Measurements from ENCODE around the gene RTL1. TPM values are rescaled to one million over a fixed set of nuclear protein-coding genes. Genes with fewer than 3 reads are reported as not detected.

RTL1 gene
- total RNA-seq, 1 donor from 2014 or later, result not detected

DNA sequence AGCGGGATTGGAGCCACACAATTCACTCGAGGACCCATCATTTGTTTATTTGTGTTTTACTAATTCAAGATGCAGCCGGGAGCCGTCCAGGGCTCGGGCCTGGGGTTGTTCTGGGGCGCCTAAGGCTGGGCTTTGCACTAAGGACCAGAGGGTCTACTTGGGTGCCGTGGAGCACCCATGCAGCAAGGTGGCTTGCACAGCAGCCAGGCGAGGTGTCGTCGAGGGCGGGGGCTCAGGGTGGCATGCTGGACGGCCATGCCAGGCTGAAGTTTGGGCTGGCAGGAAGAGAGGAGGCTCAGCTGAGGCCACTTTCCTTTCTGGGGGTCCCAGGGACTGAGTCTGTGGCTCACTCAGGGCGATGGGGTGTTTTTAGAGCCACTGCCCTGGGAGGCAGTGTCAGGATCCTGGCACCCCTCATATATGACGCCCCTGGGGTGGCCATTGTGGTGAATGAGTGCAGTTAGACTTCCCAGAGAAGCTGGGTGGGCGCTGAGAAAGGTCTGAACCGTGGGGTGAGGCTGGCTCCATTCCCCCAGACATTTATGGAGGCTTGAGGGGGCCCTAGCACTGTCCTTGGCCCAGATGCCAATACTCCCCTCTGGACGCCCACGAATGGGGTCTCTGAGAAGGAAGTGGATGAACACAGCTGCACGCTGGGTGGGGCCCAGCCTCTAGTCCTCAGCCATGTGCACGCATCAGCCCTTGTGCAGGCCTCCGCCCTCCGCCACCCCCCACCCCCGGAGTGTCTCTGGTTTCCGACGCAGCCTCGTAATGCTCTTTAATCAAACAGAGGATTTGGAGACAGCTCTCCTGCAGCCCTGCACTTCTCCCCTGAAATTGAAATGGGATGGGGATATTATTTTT lies 66.3 kb downstream of the RTL1 start:
- ChIA-PET POLR2A (no interaction called here), CTCF (no interaction called here)
- no peaks in the 10 kb centered on the region for H3K9me3 Mint-ChIP-seq
- ATAC-seq (ENCODE audit: low read depth) (no peak), DNase-seq (no peak)
- H3K27ac Mint-ChIP-seq, result no peak overlapping the region
- H3K36me3 Mint-ChIP-seq (ENCODE audit: low read depth), result no peaks in the 10 kb centered on the region
- no peak overlapping the region for H3K4me3 Mint-ChIP-seq
- TF ChIP-seq, protein P1, sequence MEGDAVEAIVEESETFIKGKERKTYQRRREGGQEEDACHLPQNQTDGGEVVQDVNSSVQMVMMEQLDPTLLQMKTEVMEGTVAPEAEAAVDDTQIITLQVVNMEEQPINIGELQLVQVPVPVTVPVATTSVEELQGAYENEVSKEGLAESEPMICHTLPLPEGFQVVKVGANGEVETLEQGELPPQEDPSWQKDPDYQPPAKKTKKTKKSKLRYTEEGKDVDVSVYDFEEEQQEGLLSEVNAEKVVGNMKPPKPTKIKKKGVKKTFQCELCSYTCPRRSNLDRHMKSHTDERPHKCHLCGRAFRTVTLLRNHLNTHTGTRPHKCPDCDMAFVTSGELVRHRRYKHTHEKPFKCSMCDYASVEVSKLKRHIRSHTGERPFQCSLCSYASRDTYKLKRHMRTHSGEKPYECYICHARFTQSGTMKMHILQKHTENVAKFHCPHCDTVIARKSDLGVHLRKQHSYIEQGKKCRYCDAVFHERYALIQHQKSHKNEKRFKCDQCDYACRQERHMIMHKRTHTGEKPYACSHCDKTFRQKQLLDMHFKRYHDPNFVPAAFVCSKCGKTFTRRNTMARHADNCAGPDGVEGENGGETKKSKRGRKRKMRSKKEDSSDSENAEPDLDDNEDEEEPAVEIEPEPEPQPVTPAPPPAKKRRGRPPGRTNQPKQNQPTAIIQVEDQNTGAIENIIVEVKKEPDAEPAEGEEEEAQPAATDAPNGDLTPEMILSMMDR (IDR thresholded peaks at IDR 0.05), result no peak
- no peaks in the 10 kb centered on the region for H3K27me3 Mint-ChIP-seq
- intact Hi-C loops (cut with micrococcal nuclease), result no loop called here
- no peaks in the 10 kb centered on the region for H3K4me1 Mint-ChIP-seq

DNA sequence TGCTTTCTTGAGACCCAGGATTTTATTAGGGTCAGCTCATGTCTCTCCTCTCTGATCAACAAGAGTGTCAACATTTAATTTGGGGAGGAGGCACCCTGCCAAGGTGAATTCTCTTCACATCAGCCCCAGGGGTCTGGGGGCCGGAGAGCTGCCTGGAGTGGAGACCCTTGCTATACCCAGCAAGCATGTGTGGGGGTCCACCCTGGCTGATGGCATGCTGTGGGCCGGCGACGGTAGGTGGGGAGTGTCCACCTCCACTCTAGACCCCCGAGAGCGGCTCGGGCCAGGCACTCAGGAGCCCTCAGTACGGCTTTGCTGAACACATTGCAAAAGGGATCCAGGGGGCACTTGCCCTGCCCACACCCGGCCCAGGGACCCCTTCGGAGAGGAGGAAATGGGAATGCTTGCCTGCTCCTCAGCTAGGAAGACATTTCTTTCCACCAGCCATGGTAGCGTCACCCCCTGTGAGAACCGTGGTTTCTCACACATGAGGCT lies 67.2 kb downstream of the RTL1 start:
- CTCF ChIA-PET, result no interaction called here
- TF ChIP-seq, protein P1 (IDR thresholded peaks at IDR 0.05), result no peak
- H3K36me3 Mint-ChIP-seq (ENCODE audit: low read depth), result no peaks in the 10 kb centered on the region
- no peaks in the 10 kb centered on the region for H3K27me3 Mint-ChIP-seq
- POLR2A ChIA-PET, result no interaction called here
- no peaks in the 10 kb centered on the region for H3K4me1 Mint-ChIP-seq
- no peaks in the 10 kb centered on the region for H3K9me3 Mint-ChIP-seq
- intact Hi-C loops (cut with micrococcal nuclease), result no loop called here
- DNase-seq (no peak), ATAC-seq (ENCODE audit: low read depth) (no peak)
- H3K4me3 Mint-ChIP-seq, result no peak overlapping the region
- no peak overlapping the region for H3K27ac Mint-ChIP-seq

DNA sequence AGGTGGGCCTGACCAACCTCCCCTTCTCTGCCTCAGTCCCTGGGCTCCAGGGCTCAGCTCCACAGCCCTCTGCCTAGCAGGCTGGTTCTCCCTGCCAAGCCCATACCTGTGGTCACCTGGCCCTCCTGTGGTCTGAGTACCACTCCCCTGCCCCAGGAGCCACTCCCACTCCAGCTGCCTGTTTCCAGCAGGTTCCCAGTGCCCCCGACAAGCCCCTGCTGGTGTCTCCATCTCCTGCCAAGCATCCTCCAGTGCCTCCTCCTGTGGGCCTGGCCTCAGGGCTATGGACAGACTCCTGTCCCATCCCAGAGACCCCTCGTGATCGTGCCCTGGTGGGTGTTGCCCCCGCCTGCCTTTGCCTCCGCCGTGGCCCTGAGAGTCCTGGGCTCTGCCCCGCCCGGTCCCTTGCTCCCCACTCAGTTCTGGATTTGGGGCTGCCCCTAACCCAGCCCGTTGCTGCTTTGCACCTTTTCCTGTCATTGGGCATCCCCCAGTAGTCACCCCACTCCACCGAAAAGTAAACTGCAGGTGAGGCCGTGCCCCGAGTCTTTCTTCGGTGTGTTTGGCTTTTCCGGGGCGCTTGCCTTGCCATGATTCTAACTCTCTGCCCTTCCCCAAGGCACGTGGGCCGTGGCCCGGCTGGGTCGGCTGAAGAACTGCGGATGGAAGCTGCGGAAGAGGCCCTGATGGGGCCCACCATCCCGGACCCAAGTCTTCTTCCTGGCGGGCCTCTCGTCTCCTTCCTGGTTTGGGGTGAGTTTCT lies 67.8 kb downstream of the RTL1 start:
- POLR2A ChIA-PET, result no interaction called here
- TF ChIP-seq, protein P1 (IDR thresholded peaks at IDR 0.05), result no peak
- Mint-ChIP-seq H3K9me3 (no peaks in the 10 kb centered on the region), H3K4me3 (no peak overlapping the region), H3K27me3 (no peaks in the 10 kb centered on the region), H3K4me1 (no peaks in the 10 kb centered on the region), H3K27ac (no peak overlapping the region), H3K36me3 (ENCODE audit: low read depth) (no peaks in the 10 kb centered on the region)
- intact Hi-C loops (cut with micrococcal nuclease), result no loop called here
- ATAC-seq (ENCODE audit: low read depth), result no peak
- CTCF ChIA-PET, result no interaction called here
- no peak for DNase-seq

DNA sequence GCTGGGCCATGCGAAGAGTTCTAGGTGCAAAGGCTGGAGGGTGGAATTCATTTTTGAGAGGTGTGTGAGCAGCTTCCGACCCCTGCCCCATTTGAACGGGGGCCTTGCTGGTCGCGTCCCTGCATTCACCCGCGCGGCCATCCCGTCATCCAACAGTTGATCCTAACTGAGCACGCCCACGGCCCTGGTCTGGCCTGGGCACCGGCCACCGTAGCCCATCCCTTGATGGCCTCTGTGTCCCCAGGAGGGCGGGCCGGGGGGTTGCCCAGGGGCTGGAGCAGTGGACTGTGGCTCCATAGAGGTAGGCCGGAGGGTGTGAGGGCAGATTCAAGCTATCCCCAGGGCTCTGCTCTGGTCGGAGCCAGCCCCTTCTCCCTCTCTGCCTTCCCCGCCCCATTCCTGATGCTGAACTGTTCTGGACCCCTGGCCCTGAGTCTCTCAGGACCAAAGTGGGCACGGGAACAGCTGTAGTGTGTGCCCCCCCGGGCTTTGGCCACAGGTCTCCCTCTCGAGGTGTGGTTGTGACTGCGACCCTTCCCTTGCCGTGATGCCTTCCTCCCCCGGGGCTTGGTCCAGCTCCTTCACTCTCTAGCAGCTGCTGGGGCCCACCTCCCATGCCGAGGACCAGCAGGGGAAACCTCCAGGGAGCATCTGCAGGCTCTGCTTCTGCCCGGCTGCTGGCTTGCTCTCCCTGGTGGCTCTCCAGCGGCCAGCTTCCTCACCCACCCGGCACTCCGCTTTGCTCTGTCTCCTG lies 68.6 kb downstream of the RTL1 start:
- ATAC-seq (ENCODE audit: low read depth) (no peak), DNase-seq (no peak)
- Mint-ChIP-seq H3K27me3 (no peaks in the 10 kb centered on the region), H3K4me3 (no peak overlapping the region), H3K4me1 (no peaks in the 10 kb centered on the region), H3K9me3 (no peaks in the 10 kb centered on the region), H3K36me3 (ENCODE audit: low read depth) (no peaks in the 10 kb centered on the region), H3K27ac (no peak overlapping the region)
- ChIA-PET CTCF (no interaction called here), POLR2A (no interaction called here)
- TF ChIP-seq, protein P1 (IDR thresholded peaks at IDR 0.05), result no peak
- intact Hi-C loops (cut with micrococcal nuclease), result no loop called here

Measured in activated B cell treated with CpG ODN at 0.5 μM for 24 hours (primary cell).